Thyroid gland (tissue), 4 donors: Measurements from ENCODE around the gene PEX19. TPM values are rescaled to one million over a fixed set of nuclear protein-coding genes. Genes with fewer than 3 reads are reported as not detected.

Experiments used
- DNase-seq, 2 donors: peaks; one replicate each; pipeline ENCODE4 v3.0.0-alpha.2; 2019
- H3K27ac ChIP-seq, 3 donors: fragments of 200-600 bp; sonication (generic); 1 replicate in 2 of 3; 2 replicates in 1 of 3; pipeline ENCODE4 v1.5.1; 2016 to 2019; ENCODE audit warnings: mild to moderate bottlenecking in 1 of 3, moderate library complexity in 1 of 3
- H3K27me3 ChIP-seq: fragments of 200-600 bp; sonication (generic); one replicate; pipeline ENCODE4 v1.5.1; 2019
- H3K36me3 ChIP-seq, 2 donors: fragments of 200-600 bp; sonication (generic); one replicate each; pipeline ENCODE4 v1.5.1; 2016 to 2019
- H3K4me1 ChIP-seq, 2 donors: fragments of 200-600 bp; sonication (generic); one replicate each; pipeline ENCODE4 v1.5.1; 2017 to 2019
- H3K4me3 ChIP-seq, 3 donors: fragments of 200-600 bp; sonication (generic); replicated peaks in 1 of 3; 1 replicate in 2 of 3; 2 replicates in 1 of 3; pipeline ENCODE4 v1.5.1; 2016; ENCODE audit warnings: mild to moderate bottlenecking in 1 of 3
- H3K9me3 ChIP-seq: fragments of 200-600 bp; sonication (generic); one replicate; pipeline ENCODE4 v1.5.1; 2017
- POLR2A ChIP-seq, 2 donors: fragments of 450-650 bp; IDR thresholded peaks; one replicate each; pipeline ENCODE4 v1.6.1; 2017; ENCODE audit warnings: antibody characterized with exemption in 2 of 2, mild to moderate bottlenecking in 2 of 2, moderate library complexity in 1 of 2
- WGBS, 2 donors: methylation state at CpG; one replicate each; pipeline ENCODE4 v1.1.5; 2017; 5-methylcytosine and 5-hydroxymethylcytosine counted together
- intact Hi-C: fragments of 100-400 bp; cut with DNase I; formaldehyde crosslinking; loops from one replicate; pipeline ENCODE4 v1.15.1; 2023
- total RNA-seq, 4 donors: library from RNA; depleted of rRNA; stranded (reverse); fragments of >200 nt; gene quantifications; one replicate each; pipeline ENCODE4 v1.2.3, GENCODE V29; 2016
- TF ChIP-seq, protein P1 (sequence below), 6 experiments: fragments of 200-600 bp in 3 of 6; fragments of 450-650 bp in 3 of 6; sonication (generic) in 3 of 6; IDR thresholded peaks; one replicate each; pipeline ENCODE4 v1.5.1; 2016 to 2019; ENCODE audit warnings: antibody characterized with exemption in 6 of 6, mild to moderate bottlenecking in 2 of 6, inconsistent platforms in 1 of 6, moderate library complexity in 1 of 6

Gene PEX19
- total RNA-seq, 4 donors from 2014 or later: 65.2 to 120 (median 85.3) TPM

DNA sequence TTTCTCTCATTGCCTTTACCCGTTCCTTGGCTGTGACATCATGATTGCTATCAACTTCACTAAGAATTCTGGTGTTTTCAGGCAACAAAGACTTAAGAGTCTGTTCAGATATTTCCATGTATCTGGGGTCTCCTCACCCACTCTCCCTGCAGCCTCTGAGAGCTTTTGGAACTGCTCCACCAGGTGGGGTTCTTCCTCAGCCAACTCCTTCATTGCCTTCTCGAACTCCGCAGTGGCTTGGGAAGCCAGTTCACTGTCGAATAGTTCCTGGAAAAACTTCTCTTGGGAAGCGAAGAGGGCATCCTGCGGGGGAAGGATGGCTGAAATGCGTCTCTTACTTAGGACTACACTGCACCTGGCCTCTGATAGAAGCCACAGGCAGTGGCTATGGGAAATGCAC, 2.1 kb downstream of the PEX19 start:
- H3K9me3 ChIP-seq: no peaks in the 10 kb centered on the region
- H3K27ac ChIP-seq: no peak overlapping the region
- no peaks in the 10 kb centered on the region for H3K27me3 ChIP-seq
- intact Hi-C loops: loop anchor here (2.0 to 10.0 kb wide), 2 partner anchors 18 to 188 kb away; partner anchors contain the start of gene IGSF8
- 87 to 92% methylated on average over 7 of the region's 7 CpGs for WGBS, 2 donors
- TF ChIP-seq POLR2A (IDR thresholded peaks at IDR 0.05): no peak
- TF ChIP-seq, protein P1, sequence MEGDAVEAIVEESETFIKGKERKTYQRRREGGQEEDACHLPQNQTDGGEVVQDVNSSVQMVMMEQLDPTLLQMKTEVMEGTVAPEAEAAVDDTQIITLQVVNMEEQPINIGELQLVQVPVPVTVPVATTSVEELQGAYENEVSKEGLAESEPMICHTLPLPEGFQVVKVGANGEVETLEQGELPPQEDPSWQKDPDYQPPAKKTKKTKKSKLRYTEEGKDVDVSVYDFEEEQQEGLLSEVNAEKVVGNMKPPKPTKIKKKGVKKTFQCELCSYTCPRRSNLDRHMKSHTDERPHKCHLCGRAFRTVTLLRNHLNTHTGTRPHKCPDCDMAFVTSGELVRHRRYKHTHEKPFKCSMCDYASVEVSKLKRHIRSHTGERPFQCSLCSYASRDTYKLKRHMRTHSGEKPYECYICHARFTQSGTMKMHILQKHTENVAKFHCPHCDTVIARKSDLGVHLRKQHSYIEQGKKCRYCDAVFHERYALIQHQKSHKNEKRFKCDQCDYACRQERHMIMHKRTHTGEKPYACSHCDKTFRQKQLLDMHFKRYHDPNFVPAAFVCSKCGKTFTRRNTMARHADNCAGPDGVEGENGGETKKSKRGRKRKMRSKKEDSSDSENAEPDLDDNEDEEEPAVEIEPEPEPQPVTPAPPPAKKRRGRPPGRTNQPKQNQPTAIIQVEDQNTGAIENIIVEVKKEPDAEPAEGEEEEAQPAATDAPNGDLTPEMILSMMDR (IDR thresholded peaks at IDR 0.05): no peak
- no peak for DNase-seq
- no peak overlapping the region for H3K4me3 ChIP-seq
- H3K36me3 ChIP-seq: peaks cover 46 to 48% of the 10 kb centered on the region in 2 donors
- H3K4me1 ChIP-seq: peaks cover 11 to 19% of the 10 kb centered on the region in 2 donors

DNA sequence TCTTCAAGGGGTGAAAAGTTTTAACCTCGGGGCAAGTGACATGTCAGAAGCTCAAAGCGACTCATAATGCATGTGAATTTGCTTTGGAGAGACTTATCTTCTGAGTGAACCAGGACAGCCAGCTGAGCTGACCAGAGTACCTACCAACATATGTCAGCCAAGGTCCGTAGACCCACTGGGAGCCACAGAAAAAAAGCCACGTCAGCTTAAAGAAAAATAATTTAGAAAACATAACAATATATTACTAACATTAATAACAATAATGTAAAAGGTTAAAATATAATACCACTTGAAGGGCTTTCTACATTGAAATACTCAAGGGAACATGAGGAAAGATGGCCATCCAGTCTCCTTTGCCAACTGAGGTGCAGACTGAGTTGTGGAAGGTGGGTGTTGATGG, 6.9 kb downstream of the PEX19 start:
- TF ChIP-seq, protein P1 (IDR thresholded peaks at IDR 0.05): no peak
- no peak for DNase-seq
- H3K36me3 ChIP-seq: peaks cover 51 to 59% of the 10 kb centered on the region in 2 donors
- WGBS, 2 donors: 89 to 92% methylated on average over 4 of the region's 4 CpGs
- H3K27me3 ChIP-seq: no peaks in the 10 kb centered on the region
- H3K27ac ChIP-seq: no peak overlapping the region
- no peak overlapping the region for H3K4me3 ChIP-seq
- intact Hi-C loops: no loop called here
- H3K9me3 ChIP-seq: no peaks in the 10 kb centered on the region
- H3K4me1 ChIP-seq: peaks cover 0 to under 1% of the 10 kb centered on the region in 2 donors

DNA sequence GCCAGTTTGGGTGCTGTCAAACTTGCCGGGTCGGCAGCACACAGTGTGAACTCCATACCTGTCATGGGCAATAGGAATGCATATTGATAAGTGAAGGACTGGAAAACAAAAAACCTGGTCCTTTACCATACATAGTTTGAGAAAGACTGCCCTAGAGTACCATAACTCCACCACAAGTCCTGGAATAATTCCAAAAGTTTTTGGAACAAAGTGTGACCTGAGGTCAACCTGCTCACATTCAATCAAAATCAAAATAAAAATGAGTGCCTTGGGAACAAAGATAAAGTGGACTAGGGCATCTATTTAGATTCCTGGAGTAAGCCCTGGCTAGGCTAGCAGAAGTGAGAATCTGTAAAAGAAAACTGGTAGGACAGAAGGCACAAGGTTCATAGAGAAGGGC, 7.6 kb downstream of the PEX19 start:
- H3K36me3 ChIP-seq: peaks cover 45 to 58% of the 10 kb centered on the region in 2 donors
- H3K27me3 ChIP-seq: no peaks in the 10 kb centered on the region
- H3K27ac ChIP-seq: no peak overlapping the region
- 92 to 98% methylated on average over 2 of the region's 2 CpGs for WGBS, 2 donors
- intact Hi-C loops: no loop called here
- no peaks in the 10 kb centered on the region for H3K9me3 ChIP-seq
- H3K4me3 ChIP-seq: no peak overlapping the region
- DNase-seq: no peak
- H3K4me1 ChIP-seq: no peaks in the 10 kb centered on the region
- TF ChIP-seq, protein P1 (IDR thresholded peaks at IDR 0.05): no peak
- no peak for TF ChIP-seq POLR2A (IDR thresholded peaks at IDR 0.05)

DNA sequence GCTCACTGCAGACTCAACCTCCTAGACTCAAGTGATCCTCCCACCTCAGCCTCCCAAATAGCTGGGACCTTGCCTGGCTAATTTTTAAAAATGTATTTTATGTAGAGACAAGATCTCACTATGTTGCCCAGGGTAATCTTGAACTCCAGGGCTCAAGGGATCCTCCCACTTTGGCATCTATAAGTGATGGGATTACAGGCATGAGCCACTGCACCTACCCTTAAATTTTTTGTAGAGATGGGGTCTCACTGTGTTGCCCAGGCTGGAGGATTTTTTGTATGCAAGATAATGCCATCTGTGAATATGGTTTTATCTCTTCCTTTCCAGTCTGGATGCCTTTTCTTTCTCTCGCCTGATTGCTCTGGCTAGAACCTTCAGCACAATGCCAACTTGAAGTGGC, 13.9 kb downstream of the PEX19 start:
- 94 to 100% methylated on average over 1 of the region's 1 CpG for WGBS, 2 donors
- TF ChIP-seq, protein P1 (IDR thresholded peaks at IDR 0.05): no peak
- TF ChIP-seq POLR2A (IDR thresholded peaks at IDR 0.05): no peak

DNA sequence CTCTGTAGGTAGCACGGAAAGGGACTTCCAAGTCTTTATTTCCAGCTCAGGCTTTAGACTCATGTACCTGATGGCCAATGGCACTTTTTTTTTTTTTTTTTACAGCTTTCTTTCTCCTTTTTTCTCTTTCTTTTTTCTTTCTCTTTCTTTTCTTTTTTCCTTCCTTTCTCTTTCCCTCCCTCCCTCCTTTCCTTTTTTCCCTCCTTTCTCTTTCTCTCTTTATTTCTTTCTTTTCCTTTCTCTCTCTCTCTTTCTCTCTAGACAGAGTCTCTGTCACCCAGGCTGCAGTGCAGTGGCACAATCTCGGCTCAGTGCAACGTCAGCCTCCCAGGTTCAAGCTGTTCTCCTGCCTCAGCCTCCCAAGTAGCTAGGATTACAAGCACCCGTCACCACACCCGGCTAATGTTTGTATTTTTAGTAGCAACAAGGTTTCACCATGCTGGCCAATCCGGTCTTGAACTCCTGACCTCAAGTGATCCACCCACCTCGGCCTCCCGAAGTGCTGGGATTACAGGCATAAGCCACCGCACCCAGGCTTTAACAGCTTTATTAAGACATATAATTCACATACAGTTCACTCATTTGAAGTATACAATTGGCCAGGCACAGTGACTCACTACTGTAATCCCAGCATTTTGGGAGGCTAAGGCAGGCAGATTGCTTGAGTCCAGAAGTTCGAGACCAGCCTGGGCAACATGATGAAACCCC, 17.5 kb downstream of the PEX19 start:
- WGBS, 2 donors: 88 to 91% methylated on average over 9 to 10 of the region's 10 CpGs

More for the DNA sequence above, 13.9 kb downstream of the PEX19 start:
- Histone ChIP-seq H3K4me3 (no peak overlapping the region), H3K9me3 (no peaks in the 10 kb centered on the region), H3K27ac (no peak overlapping the region), H3K27me3 (no peaks in the 10 kb centered on the region), H3K4me1 (no peaks in the 10 kb centered on the region), H3K36me3 (peaks cover 0 to under 1% of the 10 kb centered on the region in 2 donors)
- DNase-seq: no peak
- intact Hi-C loops: no loop called here

More for the DNA sequence above, 17.5 kb downstream of the PEX19 start:
- Histone ChIP-seq H3K9me3 (no peaks in the 10 kb centered on the region), H3K27ac (no peak overlapping the region), H3K27me3 (no peaks in the 10 kb centered on the region), H3K4me3 (no peak overlapping the region), H3K4me1 (no peaks in the 10 kb centered on the region), H3K36me3 (no peaks in the 10 kb centered on the region)
- no peak for TF ChIP-seq POLR2A (IDR thresholded peaks at IDR 0.05)
- TF ChIP-seq, protein P1 (IDR thresholded peaks at IDR 0.05): no peak
- DNase-seq: no peak
- intact Hi-C loops: no loop called here
